ENCODE measurements around the gene FKBP1B. TPM values are rescaled to one million over a fixed set of nuclear protein-coding genes. Genes with fewer than 3 reads are reported as not detected.

The FKBP1B gene
- 1.4 and 2.3 TPM in 2 replicates for total RNA-seq

- no peaks in the 10 kb centered on the region for H3K9me3 Mint-ChIP-seq
- ChIA-PET POLR2A (interaction anchor here (0.6 to 2.9 kb wide), 4 partner anchors 27 to 123 kb away, joined by 3 to 30 read pairs (median 12); partner anchors contain the start of genes ATAD2B and SF3B6), CTCF (interaction anchor here (2.4 kb wide), 1 partner anchor 35 kb away, joined by 6 read pairs; the partner anchor contains the start of gene TP53I3)
- no peak within 1 kb of the TSS for H3K4me3 Mint-ChIP-seq
- no peak within 1 kb of the TSS for H3K27ac Mint-ChIP-seq
- TF ChIP-seq, protein P1, sequence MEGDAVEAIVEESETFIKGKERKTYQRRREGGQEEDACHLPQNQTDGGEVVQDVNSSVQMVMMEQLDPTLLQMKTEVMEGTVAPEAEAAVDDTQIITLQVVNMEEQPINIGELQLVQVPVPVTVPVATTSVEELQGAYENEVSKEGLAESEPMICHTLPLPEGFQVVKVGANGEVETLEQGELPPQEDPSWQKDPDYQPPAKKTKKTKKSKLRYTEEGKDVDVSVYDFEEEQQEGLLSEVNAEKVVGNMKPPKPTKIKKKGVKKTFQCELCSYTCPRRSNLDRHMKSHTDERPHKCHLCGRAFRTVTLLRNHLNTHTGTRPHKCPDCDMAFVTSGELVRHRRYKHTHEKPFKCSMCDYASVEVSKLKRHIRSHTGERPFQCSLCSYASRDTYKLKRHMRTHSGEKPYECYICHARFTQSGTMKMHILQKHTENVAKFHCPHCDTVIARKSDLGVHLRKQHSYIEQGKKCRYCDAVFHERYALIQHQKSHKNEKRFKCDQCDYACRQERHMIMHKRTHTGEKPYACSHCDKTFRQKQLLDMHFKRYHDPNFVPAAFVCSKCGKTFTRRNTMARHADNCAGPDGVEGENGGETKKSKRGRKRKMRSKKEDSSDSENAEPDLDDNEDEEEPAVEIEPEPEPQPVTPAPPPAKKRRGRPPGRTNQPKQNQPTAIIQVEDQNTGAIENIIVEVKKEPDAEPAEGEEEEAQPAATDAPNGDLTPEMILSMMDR (IDR thresholded peaks at IDR 0.05), result no peak
- intact Hi-C loops (cut with micrococcal nuclease), result no loop called here
- no peaks in the 10 kb centered on the region for H3K27me3 Mint-ChIP-seq
- DNase-seq (peak; percentile 60), ATAC-seq (ENCODE audit: low read depth) (peak; percentile 26)
- H3K36me3 Mint-ChIP-seq (ENCODE audit: low read depth), result peaks cover 5% of the 10 kb centered on the region
- peaks cover 29% of the 10 kb centered on the region for H3K4me1 Mint-ChIP-seq
Observed at GRCh38 chr2:24049485-24050021, at the start of gene FKBP1B. Gene FKBP1B, plus strand, starts transcription at chr2:24049741. Its CDS starts 109 bp downstream, at chr2:24049850.

DNA sequence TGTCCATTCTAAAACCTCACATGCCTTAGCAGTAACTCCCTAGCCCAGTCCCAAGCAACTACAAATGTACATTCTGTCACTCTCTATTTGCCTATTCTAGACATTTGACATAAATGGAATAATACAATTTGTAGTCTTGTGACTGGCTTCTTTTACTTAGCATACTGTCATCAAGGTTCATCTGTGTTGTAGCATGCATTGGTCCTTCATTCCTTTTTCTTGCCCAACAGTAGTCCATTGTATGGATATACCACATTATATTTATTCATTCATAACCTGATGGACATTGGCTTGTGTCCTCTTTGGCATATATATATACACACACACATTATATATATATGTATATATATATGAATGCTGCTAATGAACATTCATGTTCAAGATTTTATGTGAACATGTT lies 41.8 kb upstream of the FKBP1B start:
- TF ChIP-seq, protein P1 (IDR thresholded peaks at IDR 0.05), result no peak
- H3K4me1 Mint-ChIP-seq, result no peaks in the 10 kb centered on the region
- CTCF ChIA-PET, result no interaction called here
- ATAC-seq (ENCODE audit: low read depth), result no peak
- no peak overlapping the region for H3K4me3 Mint-ChIP-seq
- peaks cover 19% of the 10 kb centered on the region for H3K27me3 Mint-ChIP-seq
- intact Hi-C loops (cut with micrococcal nuclease), result no loop called here
- POLR2A ChIA-PET, result no interaction called here
- no peak for DNase-seq
- H3K9me3 Mint-ChIP-seq, result no peaks in the 10 kb centered on the region
- no peak overlapping the region for H3K27ac Mint-ChIP-seq
- H3K36me3 Mint-ChIP-seq (ENCODE audit: low read depth), result no peaks in the 10 kb centered on the region

DNA sequence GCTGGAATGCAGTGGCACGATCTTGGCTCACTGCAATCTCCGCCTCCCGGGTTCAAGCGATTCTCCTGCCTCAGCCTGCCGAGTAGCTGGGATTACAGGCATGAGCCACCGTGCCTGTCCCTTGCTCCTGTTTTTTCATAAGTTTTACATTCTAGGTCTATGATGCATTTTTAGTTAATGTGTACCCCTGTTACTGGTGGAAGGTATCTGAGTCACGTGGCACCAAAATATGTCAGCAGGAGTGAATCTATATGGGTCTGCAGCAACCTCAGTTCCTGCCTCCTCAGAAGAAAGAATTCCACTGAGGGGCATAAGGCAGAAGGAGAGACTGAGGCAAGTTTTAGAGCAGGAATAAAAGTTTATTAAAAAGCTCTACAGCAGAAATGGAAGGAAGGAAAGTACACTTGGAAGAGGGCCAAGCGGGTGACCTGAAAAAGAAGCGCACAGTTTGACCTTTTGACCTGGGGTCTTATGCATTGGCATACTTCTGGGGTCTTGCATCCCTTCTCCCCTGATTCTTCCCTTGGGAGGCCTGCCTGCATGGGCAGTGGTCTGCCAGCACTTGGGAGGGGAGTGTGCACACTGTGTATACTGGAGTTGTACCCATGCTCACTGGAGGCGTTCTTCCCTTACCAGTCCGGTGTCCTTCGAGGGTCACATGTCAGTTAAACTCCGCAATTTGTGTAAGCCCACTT lies 40.7 kb upstream of the FKBP1B start:
- DNase-seq, result no peak
- CTCF ChIA-PET, result interaction anchor here (1.0 kb wide), 1 partner anchor 9 kb away, joined by 3 read pairs; no protein-coding TSS in a partner anchor
- H3K36me3 Mint-ChIP-seq (ENCODE audit: low read depth), result no peaks in the 10 kb centered on the region
- no peak overlapping the region for H3K27ac Mint-ChIP-seq
- H3K9me3 Mint-ChIP-seq, result no peaks in the 10 kb centered on the region
- peaks cover 19% of the 10 kb centered on the region for H3K27me3 Mint-ChIP-seq
- intact Hi-C loops (cut with micrococcal nuclease), result no loop called here
- no peak for ATAC-seq (ENCODE audit: low read depth)
- TF ChIP-seq, protein P1 (IDR thresholded peaks at IDR 0.05), result no peak
- POLR2A ChIA-PET, result no interaction called here
- H3K4me1 Mint-ChIP-seq, result no peaks in the 10 kb centered on the region
- no peak overlapping the region for H3K4me3 Mint-ChIP-seq

DNA sequence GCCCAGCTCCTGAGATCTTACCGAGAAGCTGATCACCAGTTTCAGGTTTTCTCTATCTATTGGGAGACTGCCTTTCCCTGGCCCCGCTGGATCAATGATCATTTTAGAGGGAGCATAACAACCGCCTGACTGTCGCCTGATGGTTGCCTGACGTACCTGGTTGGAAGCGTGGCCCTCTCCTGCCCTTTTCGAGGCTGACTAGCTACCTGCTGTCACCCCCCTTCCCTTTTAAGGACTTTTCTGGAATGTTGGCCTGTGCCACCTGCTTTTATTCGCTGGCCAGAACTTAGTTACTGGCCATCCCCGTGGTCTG lies 40.2 kb upstream of the FKBP1B start:
- intact Hi-C loops (cut with micrococcal nuclease), result no loop called here

More for the DNA sequence above, 40.2 kb upstream of the FKBP1B start:
- ChIA-PET POLR2A (no interaction called here), CTCF (interaction anchor here (1.0 kb wide), 1 partner anchor 9 kb away, joined by 3 read pairs; no protein-coding TSS in a partner anchor)
- no peaks in the 10 kb centered on the region for H3K36me3 Mint-ChIP-seq (ENCODE audit: low read depth)
- H3K27ac Mint-ChIP-seq, result no peak overlapping the region
- no peaks in the 10 kb centered on the region for H3K9me3 Mint-ChIP-seq
- no peak for DNase-seq
- ATAC-seq (ENCODE audit: low read depth), result no peak
- H3K4me1 Mint-ChIP-seq, result no peaks in the 10 kb centered on the region
- no peak overlapping the region for H3K4me3 Mint-ChIP-seq
- H3K27me3 Mint-ChIP-seq, result peaks cover 19% of the 10 kb centered on the region
- TF ChIP-seq, protein P1 (IDR thresholded peaks at IDR 0.05), result no peak

All from activated B cell treated with CpG ODN at 0.5 μM for 24 hours (primary cell).